SK-N-SH (cell line): ENCODE measurements around the gene TSFM. TPM values are rescaled to one million over a fixed set of nuclear protein-coding genes. Genes with fewer than 3 reads are reported as not detected.
A peak's percentile ranks its signal among the peaks of the same experiment; 100 is the strongest.

Experiments
- CTCF ChIA-PET: fragments of 300-600, 350-600 bp; formaldehyde crosslinking; extraction: SDS; loops from one replicate; lab custom pipeline; 2021; lab: Yijun Ruan, JAX
- POLR2A ChIA-PET: fragments of 350-600 bp; sonication (Branson Sonifier 250); formaldehyde crosslinking; extraction: SDS; loops from one replicate; lab custom pipeline; 2020; ENCODE audit warnings: antibody characterized with exemption, inconsistent platforms; lab: Yijun Ruan, JAX
- DNase-seq: peaks from one replicate; pipeline ENCODE4 v3.0.0; 2012
- H2AFZ ChIP-seq: fragments of 200-600 bp; sonication (generic); 2 replicates; pipeline ENCODE4 v1.8.1; 2016; ENCODE audit warnings: antibody characterized with exemption, mild to moderate bottlenecking, low read depth
- H3F3A ChIP-seq: fragments of 200-600 bp; sonication (generic); replicated peaks from 2 replicates; pipeline ENCODE3; 2016; ENCODE audit warnings: antibody characterized with exemption, mild to moderate bottlenecking; ENCODE audit not compliant: insufficient read depth
- H3K27ac ChIP-seq, 2 experiments: fragments of 200-500 bp in 1 of 2; fragments of 200-600 bp in 1 of 2; sonication (Bioruptor generic) in 1 of 2; sonication (generic), shearing (Covaris generic) in 1 of 2; 2 replicates each; pipeline versions ENCODE4 v1.5.1 to v1.6.1; 2014 to 2016; ENCODE audit warnings: low read depth in 2 of 2, inconsistent platforms in 1 of 2, low read length in 1 of 2, mild to moderate bottlenecking in 1 of 2, mixed read lengths in 1 of 2
- H3K27me3 ChIP-seq: fragments of 200-600 bp; sonication (generic), shearing (Covaris generic); 2 replicates; pipeline ENCODE4 v1.6.1; 2016; ENCODE audit warnings: mixed run types; ENCODE audit not compliant: insufficient read depth
- H3K36me3 ChIP-seq, 2 experiments: fragments of 200-500 bp in 1 of 2; fragments of 200-600 bp in 1 of 2; sonication (Bioruptor generic) in 1 of 2; sonication (generic) in 1 of 2; replicated peaks in 1 of 2; 2 replicates each; pipeline versions ENCODE3 to v1.5.1; 2014 to 2016; ENCODE audit warnings: low read length in 1 of 2, mild to moderate bottlenecking in 1 of 2; ENCODE audit not compliant: insufficient read depth in 2 of 2, control insufficient read depth in 1 of 2
- H3K4me1 ChIP-seq, 2 experiments: fragments of 200-500 bp in 1 of 2; fragments of 200-600 bp in 1 of 2; sonication (Bioruptor generic) in 1 of 2; sonication (generic), shearing (Covaris generic) in 1 of 2; 2 replicates each; pipeline versions ENCODE4 v1.5.1 to v1.6.1; 2014 to 2016; ENCODE audit warnings: low read depth in 1 of 2, low read length in 1 of 2, mixed run types in 1 of 2; ENCODE audit not compliant: insufficient read depth in 2 of 2, control insufficient read depth in 1 of 2
- H3K4me2 ChIP-seq: fragments of 200-600 bp; sonication (generic), shearing (Covaris generic); 2 replicates; pipeline ENCODE4 v1.6.1; 2017; ENCODE audit warnings: mixed run types
- H3K4me3 ChIP-seq, 2 experiments: fragments of 200-500 bp in 1 of 2; fragments of 200-600 bp in 1 of 2; sonication (Bioruptor generic) in 1 of 2; sonication (generic), shearing (Covaris generic) in 1 of 2; 2 replicates each; pipeline versions ENCODE4 v1.5.1 to v1.8.1; 2014 to 2016; ENCODE audit warnings: low read depth in 2 of 2, inconsistent platforms in 1 of 2, low read length in 1 of 2, mild to moderate bottlenecking in 1 of 2, mixed read lengths in 1 of 2, moderate library complexity in 1 of 2
- H3K79me2 ChIP-seq: fragments of 200-600 bp; sonication (generic); 2 replicates; pipeline ENCODE4 v1.8.1; 2017; ENCODE audit warnings: mild to moderate bottlenecking; ENCODE audit not compliant: insufficient read depth
- H3K9ac ChIP-seq: fragments of 200-600 bp; sonication (generic); 2 replicates; pipeline ENCODE4 v1.6.1; 2017; ENCODE audit warnings: mixed run types
- H3K9me2 ChIP-seq: fragments of 200-600 bp; sonication (generic); 2 replicates; pipeline ENCODE4 v1.6.1; 2017; ENCODE audit warnings: mixed run types
- H3K9me3 ChIP-seq: fragments of 200-600 bp; sonication (generic); 2 replicates; pipeline ENCODE4 v1.6.1; 2017; ENCODE audit warnings: mixed run types, mild to moderate bottlenecking, moderate library complexity
- H4K20me1 ChIP-seq: fragments of 200-600 bp; sonication (generic); 2 replicates; pipeline ENCODE4 v1.6.1; 2017; ENCODE audit warnings: mild to moderate bottlenecking, mixed run types; ENCODE audit not compliant: insufficient read depth
- CTCF ChIP-seq: fragments of 200-600 bp; sonication (generic); IDR thresholded peaks from 2 replicates; pipeline ENCODE4 v1.6.1; 2017; ENCODE audit warnings: antibody characterized with exemption, mild to moderate bottlenecking, moderate library complexity
- EZH2phosphoT487 ChIP-seq: fragments of 200-600 bp; sonication (generic); IDR thresholded peaks from 2 replicates; pipeline ENCODE4 v1.6.1; 2017; ENCODE audit warnings: low read depth, mixed run types, mild to moderate bottlenecking, antibody characterized with exemption, moderate library complexity, borderline replicate concordance
- FOXJ3 ChIP-seq: sonication (generic); formaldehyde crosslinking; IDR thresholded peaks from 2 replicates; pipeline ENCODE4 v1.5.1; 2020; ENCODE audit warnings: mild to moderate bottlenecking, missing genetic modification reagents
- FOXM1 ChIP-seq: IDR thresholded peaks from 2 replicates; pipeline ENCODE4 v1.4.0; 2012; ENCODE audit warnings: low read depth, mild to moderate bottlenecking
- GABPA ChIP-seq: IDR thresholded peaks from 2 replicates; pipeline ENCODE4 v1.4.0; 2012; ENCODE audit warnings: low read depth, mild to moderate bottlenecking
- GATA2 ChIP-seq: sonication (generic); formaldehyde crosslinking; IDR thresholded peaks from 2 replicates; pipeline ENCODE4 v1.5.0; 2020; ENCODE audit warnings: mild to moderate bottlenecking, missing genetic modification reagents
- JUND ChIP-seq: IDR thresholded peaks from 2 replicates; pipeline ENCODE4 v1.4.0; 2012
- MXI1 ChIP-seq: IDR thresholded peaks from 2 replicates; pipeline ENCODE4 v1.6.1; 2012; ENCODE audit warnings: mild to moderate bottlenecking, low read depth, low read length, improper control_type of control experiment
- NFIC ChIP-seq: IDR thresholded peaks from 2 replicates; pipeline ENCODE4 v1.4.0; 2012; ENCODE audit warnings: borderline replicate concordance
- NRF1 ChIP-seq: IDR thresholded peaks from 2 replicates; pipeline ENCODE4 v1.6.1; 2012; ENCODE audit warnings: low read depth, mild to moderate bottlenecking, low read length
- PBX3 ChIP-seq: IDR thresholded peaks from 2 replicates; pipeline ENCODE4; 2012
- RAD21 ChIP-seq: IDR thresholded peaks from 2 replicates; pipeline ENCODE4 v1.6.1; 2012; ENCODE audit warnings: mild to moderate bottlenecking, low read length
- RCOR1 ChIP-seq: fragments of 150-350 bp; IDR thresholded peaks from 2 replicates; pipeline ENCODE4 v1.6.1; 2017; ENCODE audit warnings: antibody characterized with exemption, low read length
- RFX5 ChIP-seq: IDR thresholded peaks from 2 replicates; pipeline ENCODE4 v1.6.1; 2012; ENCODE audit warnings: mild to moderate bottlenecking, improper control_type of control experiment, low read length
- SIN3A ChIP-seq: IDR thresholded peaks from 2 replicates; pipeline ENCODE4 v1.6.1; 2012; ENCODE audit warnings: low read depth, mild to moderate bottlenecking, low read length, moderate library complexity, borderline replicate concordance
- SMC3 ChIP-seq: IDR thresholded peaks from 2 replicates; pipeline ENCODE4 v1.6.1; 2012; ENCODE audit warnings: low read depth, low read length, improper control_type of control experiment
- WGBS: methylation state at CpG from one replicate; pipeline ENCODE4 v1.1.6; 2017; ENCODE audit warnings: low lambda C conversion rate; 5-methylcytosine and 5-hydroxymethylcytosine counted together
- polyA plus RNA-seq, 3 experiments: library from polyadenylated mRNA; depleted of rRNA; stranded (reverse); fragments of >200 nt; gene quantifications; 2 replicates each; pipeline ENCODE4 v1.2.3, GENCODE V29; 2012
- TF ChIP-seq, protein P1 (sequence below): IDR thresholded peaks from 2 replicates; pipeline ENCODE4 v1.4.0; 2012; ENCODE audit warnings: low read depth, borderline replicate concordance
- TF ChIP-seq, protein P2 (sequence below): fragments of 150-350 bp; IDR thresholded peaks from 2 replicates; pipeline ENCODE4 v1.6.1; 2016; ENCODE audit warnings: mild to moderate bottlenecking, low read depth, low read length

Gene TSFM
- polyA plus RNA-seq, 1 of the 3 experiments (the other 2 are of a cell fraction) = 28.7 TPM

GRCh38 chr12:57816001-57816854 lies 33.6 kb downstream of the TSFM start (continued):
- TF ChIP-seq FOXJ3 (CRISPR knock-in tag) (no peak), PBX3 (no peak), EZH2phosphoT487 (no peak), SMC3 (no peak), MXI1 (peak; percentile 37; the same call in 1 of the 2 replicates)
- TF ChIP-seq, protein P1, sequence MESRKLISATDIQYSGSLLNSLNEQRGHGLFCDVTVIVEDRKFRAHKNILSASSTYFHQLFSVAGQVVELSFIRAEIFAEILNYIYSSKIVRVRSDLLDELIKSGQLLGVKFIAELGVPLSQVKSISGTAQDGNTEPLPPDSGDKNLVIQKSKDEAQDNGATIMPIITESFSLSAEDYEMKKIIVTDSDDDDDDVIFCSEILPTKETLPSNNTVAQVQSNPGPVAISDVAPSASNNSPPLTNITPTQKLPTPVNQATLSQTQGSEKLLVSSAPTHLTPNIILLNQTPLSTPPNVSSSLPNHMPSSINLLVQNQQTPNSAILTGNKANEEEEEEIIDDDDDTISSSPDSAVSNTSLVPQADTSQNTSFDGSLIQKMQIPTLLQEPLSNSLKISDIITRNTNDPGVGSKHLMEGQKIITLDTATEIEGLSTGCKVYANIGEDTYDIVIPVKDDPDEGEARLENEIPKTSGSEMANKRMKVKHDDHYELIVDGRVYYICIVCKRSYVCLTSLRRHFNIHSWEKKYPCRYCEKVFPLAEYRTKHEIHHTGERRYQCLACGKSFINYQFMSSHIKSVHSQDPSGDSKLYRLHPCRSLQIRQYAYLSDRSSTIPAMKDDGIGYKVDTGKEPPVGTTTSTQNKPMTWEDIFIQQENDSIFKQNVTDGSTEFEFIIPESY = no peak

DNA sequence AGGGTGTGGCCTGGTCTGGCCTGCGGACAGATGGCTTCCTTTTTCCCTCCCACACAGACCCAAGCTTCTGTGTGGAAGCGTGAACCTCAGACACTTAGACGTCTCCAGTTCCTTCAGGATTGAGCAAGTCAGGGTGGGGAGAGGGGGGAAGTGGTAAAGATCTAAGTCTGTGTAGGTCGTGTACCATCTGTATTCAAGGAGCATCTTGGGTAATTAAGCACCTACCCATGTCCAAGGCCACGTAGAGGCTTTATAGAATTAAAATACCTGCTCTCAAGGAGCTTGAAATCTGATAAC lies 34.2 kb downstream of the TSFM start:
- Histone ChIP-seq H3K9ac (no peak overlapping the region), H4K20me1 (0 out of 2 replicates have a peak, but pooled peaks cover 4% of the 10 kb centered on the region), H3K36me3 (peaks cover 24 to 28% of the 10 kb centered on the region in 2 experiments), H3F3A (peaks cover 10% of the 10 kb centered on the region), H2AFZ (no peak overlapping the region), H3K4me1 (peaks cover 0 to 20% of the 10 kb centered on the region in 2 experiments; a peak in 2 of 4 replicates), H3K9me3 (no peaks in the 10 kb centered on the region), H3K27ac (no peak overlapping the region; a peak in 1 of 4 replicates), H3K27me3 (no peaks in the 10 kb centered on the region), H3K4me3 (no peak overlapping the region), H3K4me2 (no peak overlapping the region), H3K9me2 (no peaks in the 10 kb centered on the region), H3K79me2 (no peaks in the 10 kb centered on the region)
- POLR2A ChIA-PET = no interaction called here
- DNase-seq = no peak
- 89% methylated on average over 5 of the region's 5 CpGs for WGBS
- no peak for TF ChIP-seq FOXJ3 (CRISPR knock-in tag)
- CTCF ChIA-PET = interaction anchor here (1.4 to 10.2 kb wide), 3 partner anchors 12 to 89 kb away, joined by 3 to 96 read pairs (median 14); no protein-coding TSS in a partner anchor

GRCh38 chr12:57817261-57817989 lies 34.8 kb downstream of the TSFM start:
- Histone ChIP-seq H3K9me2 (no peaks in the 10 kb centered on the region), H3K27ac (no peak overlapping the region; a peak in 1 of 4 replicates), H4K20me1 (0 out of 2 replicates have a peak, but pooled peaks cover 10% of the 10 kb centered on the region), H3K9me3 (no peaks in the 10 kb centered on the region), H3K27me3 (no peaks in the 10 kb centered on the region), H3K4me2 (no peak overlapping the region), H2AFZ (no peak overlapping the region), H3K79me2 (no peaks in the 10 kb centered on the region), H3K36me3 (peaks cover 25 to 33% of the 10 kb centered on the region in 2 experiments), H3K4me3 (no peak overlapping the region), H3K4me1 (peaks cover 0 to 20% of the 10 kb centered on the region in 2 experiments; a peak in 2 of 4 replicates), H3K9ac (no peak overlapping the region), H3F3A (peaks cover 10% of the 10 kb centered on the region)
- ChIA-PET POLR2A (no interaction called here), CTCF (interaction anchor here (0.9 to 10.2 kb wide), 7 partner anchors 12 to 88 kb away, joined by 3 to 96 read pairs (median 5); partner anchors contain the start of gene TSFM)
- WGBS = 94% methylated on average over 8 of the region's 8 CpGs
- no peak for DNase-seq
- TF ChIP-seq GABPA (no peak), RFX5 (no peak), FOXM1 (no peak), JUND (no peak), RCOR1 (no peak), NRF1 (no peak), NFIC (no peak), SIN3A (no peak), RAD21 (no peak), CTCF (no peak), GATA2 (CRISPR knock-in tag) (no peak)
- TF ChIP-seq, protein P2, sequence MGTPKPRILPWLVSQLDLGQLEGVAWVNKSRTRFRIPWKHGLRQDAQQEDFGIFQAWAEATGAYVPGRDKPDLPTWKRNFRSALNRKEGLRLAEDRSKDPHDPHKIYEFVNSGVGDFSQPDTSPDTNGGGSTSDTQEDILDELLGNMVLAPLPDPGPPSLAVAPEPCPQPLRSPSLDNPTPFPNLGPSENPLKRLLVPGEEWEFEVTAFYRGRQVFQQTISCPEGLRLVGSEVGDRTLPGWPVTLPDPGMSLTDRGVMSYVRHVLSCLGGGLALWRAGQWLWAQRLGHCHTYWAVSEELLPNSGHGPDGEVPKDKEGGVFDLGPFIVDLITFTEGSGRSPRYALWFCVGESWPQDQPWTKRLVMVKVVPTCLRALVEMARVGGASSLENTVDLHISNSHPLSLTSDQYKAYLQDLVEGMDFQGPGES = no peak
